ENCODE results near the gene LGALS8. TPM values are rescaled to one million over a fixed set of nuclear protein-coding genes. Genes with fewer than 3 reads are reported as not detected.
"Not testable (repeated sequence)": the region's sequence is repeated elsewhere in the genome, so short reads cannot be mapped to it uniquely, and the experiment has no call there.

Gene LGALS8
- total RNA-seq, 2 donors from 2014 or later, result 58.9 to 83.4 TPM

GRCh38 chr1:236501093-236501492 is 22.7 kb upstream of the LGALS8 start:
- no peaks in the 10 kb centered on the region for H3K36me3 ChIP-seq (replicated peaks in 1 of 2; ENCODE audit: insufficient read depth in 1 of 2, low read depth in 2 of 2)
- no peak overlapping the region for H3K27ac ChIP-seq
- WGBS, 2 donors, result 90 to 92% methylated on average over 6 of the region's 6 CpGs
- TF ChIP-seq CTCF (IDR thresholded peaks at IDR 0.05) (no peak), POLR2A (IDR thresholded peaks at IDR 0.05) (no peak)
- H3K4me3 ChIP-seq, result no peak overlapping the region
- peaks cover 16% of the 10 kb centered on the region for H3K4me1 ChIP-seq
- no peaks in the 10 kb centered on the region for H3K27me3 ChIP-seq
- intact Hi-C loops (cut with DNase I), result no loop called here
- DNase-seq, result no peak
- H3K9me3 ChIP-seq, result no peaks in the 10 kb centered on the region
- ATAC-seq, result no peak

- Histone ChIP-seq H3K27ac (peak overlapping the region; percentile 11 to 87 (median 78)), H3K4me1 (peaks cover 30% of the 10 kb centered on the region), H3K36me3 (replicated peaks in 1 of 2; ENCODE audit: insufficient read depth in 1 of 2, low read depth in 2 of 2) (no peaks in the 10 kb centered on the region), H3K4me3 (no peak overlapping the region), H3K27me3 (no peaks in the 10 kb centered on the region), H3K9me3 (no peaks in the 10 kb centered on the region)
- DNase-seq (no peak), ATAC-seq (no peak)
- intact Hi-C loops (cut with DNase I), result no loop called here
- no peak for TF ChIP-seq POLR2A (IDR thresholded peaks at IDR 0.05)
- TF ChIP-seq CTCF (IDR thresholded peaks at IDR 0.05), result no peak
- 27 to 42% methylated on average over 2 of the region's 2 CpGs for WGBS, 2 donors
Measured at GRCh38 chr1:236502579-236502971, 21.2 kb upstream of the LGALS8 start.

GRCh38 chr1:236502972-236503639 is 20.7 kb upstream of the LGALS8 start:
- Histone ChIP-seq H3K4me1 (peaks cover 35% of the 10 kb centered on the region), H3K27ac (peak overlapping the region; percentile 66 to 87 (median 78)), H3K9me3 (no peaks in the 10 kb centered on the region), H3K36me3 (replicated peaks in 1 of 2; ENCODE audit: insufficient read depth in 1 of 2, low read depth in 2 of 2) (no peaks in the 10 kb centered on the region), H3K27me3 (no peaks in the 10 kb centered on the region), H3K4me3 (no peak overlapping the region)
- DNase-seq (peak; percentile 62 to 79 (median 68)), ATAC-seq (peak; percentile 81)
- intact Hi-C loops (cut with DNase I), result no loop called here
- TF ChIP-seq CTCF (IDR thresholded peaks at IDR 0.05), result no peak
- TF ChIP-seq POLR2A (IDR thresholded peaks at IDR 0.05), result peak in 2 of 3 donors; percentile 15 to 48
- WGBS, 2 donors, result 22% methylated on average over 15 of the region's 15 CpGs

- 69 to 83% methylated on average over 3 of the region's 3 CpGs for WGBS, 2 donors
Measured at GRCh38 chr1:236504338-236504737, 19.4 kb upstream of the LGALS8 start.

GRCh38 chr1:236507022-236507700 is 16.6 kb upstream of the LGALS8 start:
- H3K27me3 ChIP-seq, result no peaks in the 10 kb centered on the region
- H3K27ac ChIP-seq, result peak overlapping the region; percentile 11 to 73 (median 64)
- ATAC-seq (peak; percentile 69), DNase-seq (peak; percentile 34 to 58 (median 54))
- H3K9me3 ChIP-seq, result no peaks in the 10 kb centered on the region
- 30 to 41% methylated on average over 5 of the region's 5 CpGs for WGBS, 2 donors
- H3K4me3 ChIP-seq, result no peak overlapping the region
- intact Hi-C loops (cut with DNase I), result no loop called here
- no peak for TF ChIP-seq POLR2A (IDR thresholded peaks at IDR 0.05)
- peak in 1 of 7 experiments; percentile 20 for TF ChIP-seq CTCF (IDR thresholded peaks at IDR 0.05)
- peaks cover 59% of the 10 kb centered on the region for H3K4me1 ChIP-seq
- H3K36me3 ChIP-seq (replicated peaks in 1 of 2; ENCODE audit: insufficient read depth in 1 of 2, low read depth in 2 of 2), result no peaks in the 10 kb centered on the region

More at GRCh38 chr1:236504338-236504737, 19.4 kb upstream of the LGALS8 start:
- H3K27me3 ChIP-seq; H3K4me3 ChIP-seq; ATAC-seq; H3K36me3 ChIP-seq (replicated peaks in 1 of 2; ENCODE audit: insufficient read depth in 1 of 2, low read depth in 2 of 2); intact Hi-C loops (cut with DNase I); H3K9me3 ChIP-seq; DNase-seq: not testable (repeated sequence)
- Histone ChIP-seq H3K4me1 (peaks cover 40% of the 10 kb centered on the region), H3K27ac (peak overlapping the region in 1 of 4 donors; percentile 18)

Measured in body of pancreas (tissue), 4 donors.